ENCODE data around the gene GTPBP4. TPM values are rescaled to one million over a fixed set of nuclear protein-coding genes. Genes with fewer than 3 reads are reported as not detected.

GTPBP4 gene
- polyA plus RNA-seq, 2 of the 4 experiments (the other 2 are of a cell fraction) = 67.8 to 104 TPM

- 77% methylated on average over 9 of the region's 9 CpGs for WGBS (ENCODE audit: missing lambda C conversion rate)
- Histone ChIP-seq H3K4me1 (no peaks in the 10 kb centered on the region), H3K27ac (no peak overlapping the region), H3K4me2 (no peak overlapping the region), H3K4me3 (no peak overlapping the region), H3K9me3 (no peaks in the 10 kb centered on the region)
- ChIA-PET CTCF (no interaction called here), POLR2A (no interaction called here)
- no peak; a peak in 1 of 6 replicates for ATAC-seq
- FAIRE-seq = no peak
- no peak for DNase-seq (ENCODE audit: low read depth in 1 of 2, low spot score in 1 of 2)
- no peak for TF ChIP-seq RAD21 (conservative IDR thresholded peaks at IDR 0.05 in 1 of 2, IDR thresholded peaks at IDR 0.05 in 1 of 2)
- TF ChIP-seq POLR2AphosphoS2 (conservative IDR thresholded peaks at IDR 0.05; ENCODE audit: low read length) = no peak
- TF ChIP-seq CBX2 (IDR thresholded peaks at IDR 0.05; ENCODE audit: borderline replicate concordance, low read depth) = no peak
- no peak for TF ChIP-seq NFE2L2 (conservative IDR thresholded peaks at IDR 0.05; ENCODE audit: low read length)
- TF ChIP-seq EP300 (IDR thresholded peaks at IDR 0.05) = no peak
- TF ChIP-seq HOXA7 (CRISPR knock-in tag; IDR thresholded peaks at IDR 0.05) = no peak
- no peak for TF ChIP-seq MAFK (IDR thresholded peaks at IDR 0.05; ENCODE audit: partially characterized antibody)
- no peak for TF ChIP-seq HDAC2 (IDR thresholded peaks at IDR 0.05)
- no peak for TF ChIP-seq HOXB13 (CRISPR knock-in tag; IDR thresholded peaks at IDR 0.05; ENCODE audit: low read depth)
- no peak for TF ChIP-seq NR3C1 (IDR thresholded peaks at IDR 0.05)
- no peak for TF ChIP-seq MAZ (IDR thresholded peaks at IDR 0.05; ENCODE audit: borderline replicate concordance, low read depth, low read length)
- TF ChIP-seq SMC3 (IDR thresholded peaks at IDR 0.05) = no peak
- TF ChIP-seq EHF (CRISPR knock-in tag; IDR thresholded peaks at IDR 0.05) = no peak
- TF ChIP-seq, protein P1, sequence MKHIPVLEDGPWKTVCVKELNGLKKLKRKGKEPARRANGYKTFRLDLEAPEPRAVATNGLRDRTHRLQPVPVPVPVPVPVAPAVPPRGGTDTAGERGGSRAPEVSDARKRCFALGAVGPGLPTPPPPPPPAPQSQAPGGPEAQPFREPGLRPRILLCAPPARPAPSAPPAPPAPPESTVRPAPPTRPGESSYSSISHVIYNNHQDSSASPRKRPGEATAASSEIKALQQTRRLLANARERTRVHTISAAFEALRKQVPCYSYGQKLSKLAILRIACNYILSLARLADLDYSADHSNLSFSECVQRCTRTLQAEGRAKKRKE (CRISPR knock-in tag; IDR thresholded peaks at IDR 0.05; ENCODE audit: low read depth) = no peak
- TF ChIP-seq RFX5 (IDR thresholded peaks at IDR 0.05) = no peak
- TF ChIP-seq, protein P2, sequence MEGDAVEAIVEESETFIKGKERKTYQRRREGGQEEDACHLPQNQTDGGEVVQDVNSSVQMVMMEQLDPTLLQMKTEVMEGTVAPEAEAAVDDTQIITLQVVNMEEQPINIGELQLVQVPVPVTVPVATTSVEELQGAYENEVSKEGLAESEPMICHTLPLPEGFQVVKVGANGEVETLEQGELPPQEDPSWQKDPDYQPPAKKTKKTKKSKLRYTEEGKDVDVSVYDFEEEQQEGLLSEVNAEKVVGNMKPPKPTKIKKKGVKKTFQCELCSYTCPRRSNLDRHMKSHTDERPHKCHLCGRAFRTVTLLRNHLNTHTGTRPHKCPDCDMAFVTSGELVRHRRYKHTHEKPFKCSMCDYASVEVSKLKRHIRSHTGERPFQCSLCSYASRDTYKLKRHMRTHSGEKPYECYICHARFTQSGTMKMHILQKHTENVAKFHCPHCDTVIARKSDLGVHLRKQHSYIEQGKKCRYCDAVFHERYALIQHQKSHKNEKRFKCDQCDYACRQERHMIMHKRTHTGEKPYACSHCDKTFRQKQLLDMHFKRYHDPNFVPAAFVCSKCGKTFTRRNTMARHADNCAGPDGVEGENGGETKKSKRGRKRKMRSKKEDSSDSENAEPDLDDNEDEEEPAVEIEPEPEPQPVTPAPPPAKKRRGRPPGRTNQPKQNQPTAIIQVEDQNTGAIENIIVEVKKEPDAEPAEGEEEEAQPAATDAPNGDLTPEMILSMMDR (IDR thresholded peaks at IDR 0.05) = no peak
- TF ChIP-seq MYC (IDR thresholded peaks at IDR 0.05; ENCODE audit: borderline replicate concordance, low read length) = no peak
- no peak for TF ChIP-seq KDM1A (IDR thresholded peaks at IDR 0.05; ENCODE audit: low read depth)
Observed at GRCh38 chr10:955820-956217, 32.4 kb upstream of the GTPBP4 start.

DNA sequence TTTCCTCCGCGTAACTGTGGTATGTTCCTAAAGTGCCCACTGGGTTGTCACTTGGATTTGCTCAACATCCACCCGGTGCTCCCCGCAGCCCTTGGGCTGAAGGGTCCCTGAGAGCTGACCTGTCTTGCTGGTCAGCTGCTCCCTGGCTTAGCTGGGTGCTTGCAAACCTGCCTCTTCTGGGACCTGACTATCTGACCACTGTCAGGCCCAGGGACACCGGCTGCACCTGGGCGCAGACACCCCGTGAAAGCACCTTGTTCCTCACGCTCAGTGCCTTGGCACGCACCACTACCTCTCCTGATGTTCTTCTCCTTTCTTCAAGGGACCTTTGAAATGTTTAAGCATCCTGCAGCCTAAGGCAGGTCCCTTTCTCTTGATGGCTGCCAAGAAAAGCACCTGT lies 30.1 kb upstream of the GTPBP4 start:
- Histone ChIP-seq H3K4me3 (no peak overlapping the region), H3K9me3 (no peaks in the 10 kb centered on the region), H3K4me1 (no peaks in the 10 kb centered on the region), H3K27ac (no peak overlapping the region), H3K4me2 (no peak overlapping the region)
- ChIA-PET CTCF (interaction anchor here (0.8 kb wide), 1 partner anchor 16 kb away, joined by 3 read pairs; no protein-coding TSS in a partner anchor), POLR2A (no interaction called here)
- no peak for FAIRE-seq
- 83% methylated on average over 6 of the region's 9 CpGs for WGBS (ENCODE audit: missing lambda C conversion rate)
- no peak for DNase-seq (ENCODE audit: low read depth in 1 of 2, low spot score in 1 of 2)
- no peak for TF ChIP-seq MAFK (IDR thresholded peaks at IDR 0.05; ENCODE audit: partially characterized antibody)
- TF ChIP-seq HOXB13 (CRISPR knock-in tag; IDR thresholded peaks at IDR 0.05; ENCODE audit: low read depth) = no peak
- TF ChIP-seq FOSL2 (IDR thresholded peaks at IDR 0.05) = no peak
- TF ChIP-seq FOSL2 (CRISPR knock-in tag; IDR thresholded peaks at IDR 0.05) = no peak
- TF ChIP-seq, protein P1 (CRISPR knock-in tag; IDR thresholded peaks at IDR 0.05; ENCODE audit: low read depth) = no peak
- no peak for TF ChIP-seq FOXS1 (CRISPR knock-in tag; IDR thresholded peaks at IDR 0.05)
- no peak for TF ChIP-seq KDM5A (IDR thresholded peaks at IDR 0.05)
- TF ChIP-seq HOXA7 (CRISPR knock-in tag; IDR thresholded peaks at IDR 0.05) = no peak
- no peak for TF ChIP-seq BHLHE40 (IDR thresholded peaks at IDR 0.05; ENCODE audit: low read depth, low read length)
- no peak for TF ChIP-seq REST (IDR thresholded peaks at IDR 0.05)
- TF ChIP-seq ESRRA (IDR thresholded peaks at IDR 0.05; ENCODE audit: borderline replicate concordance, low read length) = no peak
- ATAC-seq = no peak
